KBM-7 (cell line): ENCODE results near the gene GPR176.

Experiments used
- DNase-seq: peaks from one replicate; pipeline ENCODE4 v3.0.0-alpha.2; 2015
- in situ Hi-C: fragments of 300-500 bp; cut with MboI; formaldehyde crosslinking; loops from 2 replicates; pipeline ENCODE4 v1.14.3; 2020; ENCODE audit warnings: low sequenced_read_pairs, low pct_unique_long_range_greater_than_20kb, mixed read lengths

The GPR176 gene

DNA sequence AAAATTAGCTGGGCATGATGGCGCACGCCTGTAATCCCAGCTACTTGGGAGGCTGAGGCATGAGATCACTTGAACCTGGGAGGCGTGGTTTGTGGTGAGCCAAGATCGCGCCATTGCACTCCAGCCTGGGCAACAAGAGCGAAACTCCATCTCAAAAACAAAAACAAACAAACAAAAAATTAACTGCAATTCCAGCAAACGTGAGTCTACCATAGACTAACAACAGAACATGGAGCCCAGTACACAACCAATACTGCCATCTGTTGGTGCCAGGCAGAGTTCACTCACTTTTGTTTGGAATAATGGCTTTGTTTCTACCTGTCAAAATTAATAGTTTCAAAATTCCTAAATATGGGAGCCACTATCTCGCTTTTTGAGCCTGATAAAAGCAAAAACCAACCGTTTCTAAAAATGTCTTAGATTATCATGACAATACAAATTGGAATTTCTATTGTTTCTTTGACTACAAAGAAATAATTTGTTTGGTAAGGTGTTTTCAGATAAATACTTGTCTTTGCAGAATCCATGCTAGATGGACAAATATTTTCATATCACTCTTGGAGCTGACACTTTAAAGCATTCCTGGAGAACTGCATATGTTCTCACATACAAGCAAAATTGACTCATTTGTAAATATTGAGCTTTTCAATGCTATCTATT, 45.0 kb downstream of the GPR176 start:
- in situ Hi-C loops = no loop called here
- peak; percentile 43 for DNase-seq

DNA sequence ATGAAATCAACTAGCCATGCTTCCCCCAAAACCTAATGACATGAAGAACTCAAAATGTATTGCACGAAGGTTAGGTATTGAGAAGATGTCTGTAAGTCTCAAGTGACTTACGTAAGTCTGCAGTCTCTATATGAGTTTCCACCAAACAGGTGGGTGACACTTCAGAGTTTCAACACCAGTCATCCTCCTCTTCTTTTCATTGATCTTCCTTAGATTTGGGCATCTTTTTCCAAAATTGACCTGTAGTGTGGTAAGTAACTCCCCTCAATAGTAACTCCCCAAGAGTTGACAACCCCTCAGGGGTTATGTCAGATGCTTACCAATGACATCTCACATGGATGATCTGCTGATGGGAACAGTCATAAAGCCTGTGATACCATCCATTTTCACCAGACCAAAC, 46.1 kb downstream of the GPR176 start:
- DNase-seq = no peak
- in situ Hi-C loops = no loop called here

DNA sequence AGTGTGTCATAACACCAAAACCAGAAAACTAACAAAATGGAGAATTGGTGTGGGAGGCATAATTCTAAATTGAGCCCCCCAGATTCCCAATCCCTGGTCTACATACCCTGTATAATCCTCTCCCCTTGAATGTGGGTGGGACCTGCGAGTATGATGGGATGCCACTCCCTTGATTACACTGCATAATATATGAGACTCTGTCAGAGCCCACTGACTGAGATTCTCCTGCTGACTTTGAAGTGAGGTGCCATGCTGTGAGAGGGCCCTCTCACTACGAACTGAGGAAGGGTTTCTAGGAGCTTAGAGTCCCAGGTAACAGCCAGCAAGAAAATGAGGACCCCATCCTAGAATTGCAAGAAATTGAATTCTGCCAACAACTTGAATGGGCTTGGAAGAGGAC, 49.5 kb downstream of the GPR176 start:
- in situ Hi-C loops = no loop called here
- no peak for DNase-seq

DNA sequence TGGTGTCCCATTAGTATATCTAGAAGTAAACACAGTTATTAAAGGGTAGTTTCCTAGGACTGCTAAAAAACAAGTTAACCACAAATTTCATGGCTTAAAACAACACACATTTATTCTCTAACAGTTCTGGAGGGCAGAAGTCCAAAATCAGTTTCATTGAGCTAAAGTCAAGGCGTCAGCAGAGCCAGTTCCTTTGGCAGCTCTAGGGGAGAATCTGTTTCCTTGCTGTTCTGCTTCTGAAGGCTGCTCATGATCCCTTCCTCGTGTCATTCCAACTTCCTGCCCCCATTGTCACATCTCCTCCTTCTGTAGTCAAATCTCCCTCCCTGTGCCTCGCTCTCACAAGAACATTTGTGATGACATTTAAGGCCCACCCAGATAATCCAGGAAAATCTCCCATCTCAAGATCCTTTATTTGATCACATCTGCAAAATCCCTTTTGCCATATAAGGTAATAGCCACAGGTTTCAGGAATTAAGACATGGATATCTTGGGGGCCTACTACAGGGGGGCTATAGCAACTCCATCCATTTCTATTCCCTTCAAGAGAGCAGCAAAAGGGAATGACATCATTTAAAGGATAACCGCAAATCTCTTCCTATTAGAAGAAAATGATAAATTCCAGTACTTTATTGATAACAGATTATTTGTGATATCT, 50.1 kb downstream of the GPR176 start:
- in situ Hi-C loops = no loop called here
- no peak for DNase-seq

DNA sequence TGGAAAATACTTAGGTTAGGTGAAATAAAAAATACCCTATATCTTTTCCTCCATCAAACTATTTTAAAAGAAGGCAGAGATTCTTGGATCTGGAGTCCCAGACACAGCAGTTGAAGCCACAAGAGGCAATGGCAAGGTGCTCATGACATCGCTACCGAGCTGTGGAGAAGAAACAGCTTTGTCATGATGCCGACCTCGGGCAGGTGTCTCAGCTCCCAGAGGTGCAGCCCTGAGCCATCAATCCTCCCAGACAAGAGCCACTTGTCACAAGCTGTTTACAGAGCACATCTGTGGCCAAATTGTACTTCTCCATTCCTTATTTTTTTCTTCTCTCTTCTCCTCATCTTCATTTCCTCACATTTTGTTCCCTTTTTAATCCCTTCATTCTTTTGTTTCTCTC, 50.8 kb downstream of the GPR176 start:
- DNase-seq = no peak
- in situ Hi-C loops = no loop called here

DNA sequence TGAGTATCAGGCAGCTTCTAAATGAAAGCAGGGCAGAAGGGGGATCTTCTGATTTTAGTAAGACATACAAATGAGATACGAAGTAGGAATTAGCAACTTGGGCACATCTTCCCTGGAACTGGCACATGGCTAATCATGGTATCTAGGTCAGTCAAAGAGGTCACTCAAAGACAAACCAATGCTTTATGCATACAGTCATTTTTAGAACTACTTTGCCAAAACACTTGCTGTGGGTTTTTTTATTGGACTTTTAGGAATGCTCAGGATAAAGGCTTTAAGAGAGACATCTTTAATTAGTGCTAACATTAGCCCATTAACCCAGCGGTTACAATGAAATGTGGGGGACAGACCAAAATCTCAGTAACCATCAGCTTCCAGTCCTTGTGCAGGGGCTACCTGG, 51.7 kb downstream of the GPR176 start:
- in situ Hi-C loops = no loop called here
- DNase-seq = no peak

DNA sequence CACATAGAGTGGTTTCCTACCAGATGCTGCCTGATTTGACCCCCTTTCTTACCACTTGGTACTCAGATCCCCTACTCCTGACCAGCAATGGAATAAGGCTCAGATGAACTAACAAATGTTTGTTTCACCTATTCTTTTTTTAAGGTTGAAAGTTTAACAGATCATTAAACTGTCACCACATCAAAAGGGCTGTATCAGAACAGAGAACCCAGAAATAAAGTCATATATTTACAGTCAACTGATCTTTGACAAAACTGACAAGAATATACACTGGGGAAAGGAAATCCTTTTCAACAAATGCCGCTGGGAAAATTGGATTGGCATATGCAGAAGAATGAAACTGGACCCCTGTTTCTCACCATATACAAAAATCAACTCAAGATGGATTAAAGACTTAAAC, 56.0 kb downstream of the GPR176 start:
- in situ Hi-C loops = no loop called here
- DNase-seq = no peak

DNA sequence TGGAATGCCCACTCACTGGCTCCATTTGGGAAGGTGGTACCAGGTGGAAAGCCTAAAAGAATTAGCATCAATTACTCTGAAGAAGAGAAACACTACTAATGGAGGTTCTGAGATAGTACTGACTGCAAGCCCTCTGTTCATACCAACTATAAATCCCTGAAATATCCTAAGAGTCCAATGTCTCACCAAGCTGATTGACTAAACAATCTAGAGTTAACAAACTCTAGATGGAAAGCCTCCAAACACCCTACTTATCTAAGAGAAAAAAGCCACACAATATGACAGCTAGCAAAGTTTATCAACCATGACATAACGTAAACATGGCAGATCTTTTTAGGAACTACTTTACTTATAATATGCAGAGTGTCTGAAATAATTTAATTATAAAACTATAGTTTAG, 59.2 kb downstream of the GPR176 start:
- no peak for DNase-seq
- in situ Hi-C loops = no loop called here

DNA sequence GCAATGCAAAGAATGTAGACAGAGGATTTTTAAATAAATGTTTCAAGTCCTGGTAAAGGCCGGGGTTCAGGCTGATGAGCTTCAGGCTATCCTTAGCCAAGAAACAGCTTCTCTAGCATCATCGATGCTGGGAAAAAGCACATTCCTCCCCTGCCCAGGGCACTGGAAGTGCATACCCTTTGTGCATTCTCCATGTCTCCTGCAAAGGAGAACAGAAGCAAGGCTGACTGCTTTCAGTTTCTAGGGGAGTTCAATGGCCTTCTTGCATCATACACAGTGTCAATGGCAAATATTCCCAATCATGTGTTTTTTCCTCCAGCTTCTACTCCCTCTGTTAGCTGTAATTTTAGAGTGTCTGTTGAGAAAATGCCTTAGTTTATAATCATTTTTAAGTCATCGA, 59.9 kb downstream of the GPR176 start:
- in situ Hi-C loops = no loop called here
- DNase-seq = no peak

DNA sequence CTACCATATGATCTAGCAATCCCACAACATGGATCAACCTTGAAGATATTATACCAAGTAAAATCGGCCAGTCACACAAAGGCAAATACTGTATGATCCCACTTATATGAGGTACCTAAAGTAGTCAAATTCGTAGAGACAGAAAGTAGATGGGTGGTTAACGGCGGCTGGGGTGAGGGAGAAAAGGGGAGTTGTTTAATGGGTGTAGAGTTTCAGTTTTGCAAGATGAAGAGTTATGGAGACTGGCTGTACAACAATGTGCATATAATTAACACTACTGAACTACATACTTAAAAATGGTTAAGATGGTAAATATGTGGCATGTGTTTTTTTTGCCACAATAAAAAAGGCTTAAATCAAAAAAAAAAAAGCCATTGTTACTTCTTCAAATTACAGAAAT, 60.4 kb downstream of the GPR176 start:
- in situ Hi-C loops = no loop called here

DNA sequence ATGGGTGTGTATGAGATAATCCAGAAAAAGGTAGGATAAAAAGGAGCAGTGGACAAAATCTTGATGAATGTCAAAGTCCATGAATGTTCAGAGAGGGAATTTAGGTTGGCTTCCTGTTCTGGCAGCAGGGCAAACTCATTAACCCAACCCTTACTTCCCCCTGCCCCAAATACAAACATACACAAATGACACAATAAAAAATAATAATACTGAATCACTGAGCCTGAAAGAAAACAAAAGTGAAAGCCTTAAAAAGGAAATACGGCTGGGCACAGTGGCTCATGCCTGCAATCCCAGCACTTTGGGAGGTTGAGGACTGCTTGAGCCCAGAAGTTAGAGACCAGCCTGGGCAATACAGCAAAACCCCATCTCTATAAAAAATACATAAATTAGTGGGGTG, 62.9 kb downstream of the GPR176 start:
- in situ Hi-C loops = no loop called here
- DNase-seq = no peak

More for the DNA sequence above, 60.4 kb downstream of the GPR176 start:
- DNase-seq = no peak

DNA sequence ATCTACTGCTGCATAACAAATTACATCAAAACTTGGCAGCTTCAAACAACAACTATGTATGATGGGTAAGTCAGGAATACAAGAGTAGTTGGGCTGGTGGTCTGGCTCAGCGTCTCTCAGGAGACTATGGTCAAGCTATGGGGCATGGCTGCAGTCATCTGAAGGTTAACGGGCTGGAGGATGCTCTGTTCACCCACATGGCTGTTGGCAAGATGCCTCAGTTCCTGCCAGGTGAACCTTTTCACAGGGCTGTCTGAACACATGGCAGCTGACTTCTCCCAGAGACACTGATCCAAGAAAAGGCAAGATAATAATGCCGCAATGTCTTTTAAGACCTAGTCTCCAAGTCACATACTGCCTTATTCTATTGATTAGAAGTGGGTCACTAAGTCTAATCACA, 63.7 kb downstream of the GPR176 start:
- DNase-seq = no peak
- in situ Hi-C loops = no loop called here

DNA sequence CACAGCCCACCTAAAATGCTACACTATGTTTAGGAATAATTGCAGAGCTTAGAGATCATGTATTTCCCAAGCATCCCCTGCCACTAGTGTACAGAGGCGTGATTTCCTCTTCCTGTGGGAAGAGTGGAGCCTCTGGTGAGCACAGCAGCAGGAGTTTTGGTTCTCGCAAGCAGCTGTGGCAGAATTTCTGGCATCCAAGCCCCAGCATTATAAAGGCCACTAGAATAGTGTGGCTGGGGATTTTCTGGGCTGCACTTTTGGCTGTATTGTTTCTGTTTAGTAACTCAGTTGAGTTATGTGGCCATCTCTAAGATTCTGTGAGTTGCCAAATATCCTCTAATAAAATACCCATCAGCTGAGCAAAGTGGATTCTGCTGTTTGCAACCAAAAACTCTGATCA, 64.7 kb downstream of the GPR176 start:
- no peak for DNase-seq
- in situ Hi-C loops = no loop called here

DNA sequence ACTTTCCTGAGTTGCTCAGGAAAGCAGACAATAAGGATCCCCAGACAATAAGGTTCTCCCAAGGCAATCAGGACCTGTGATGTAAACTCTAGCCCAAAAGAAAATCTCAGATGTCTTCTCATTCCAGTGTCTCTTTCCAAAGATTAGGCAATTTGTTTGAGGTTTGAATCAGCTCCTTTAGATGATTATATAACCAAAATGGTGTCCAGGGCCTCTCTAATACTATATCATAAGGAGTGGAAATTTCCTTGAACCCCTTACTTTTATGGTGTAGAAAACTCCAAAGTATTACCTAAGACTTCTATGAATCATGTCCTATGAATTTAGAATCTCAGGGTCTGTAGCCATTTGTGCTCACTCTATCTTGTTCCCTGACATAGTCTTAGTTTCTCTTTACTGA, 65.9 kb downstream of the GPR176 start:
- in situ Hi-C loops = no loop called here
- DNase-seq = no peak

DNA sequence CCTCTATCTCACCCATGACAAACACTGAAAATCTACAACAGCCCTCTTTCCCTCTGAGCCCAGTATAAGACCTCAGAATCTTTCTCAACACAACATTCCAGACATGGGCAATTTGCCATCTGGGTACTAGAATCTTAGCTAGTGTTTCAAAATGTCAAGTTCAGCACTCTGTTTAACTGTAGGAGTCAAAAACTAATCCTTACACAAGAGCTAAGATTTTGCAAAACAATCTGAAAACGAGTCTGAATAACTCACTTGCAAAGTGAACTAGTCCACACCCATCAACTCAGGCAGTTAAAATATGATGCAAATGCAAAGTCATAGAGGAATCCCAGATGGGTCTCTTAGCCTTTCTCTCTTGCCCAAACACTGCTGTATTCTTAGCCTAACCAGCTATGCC, 67.8 kb downstream of the GPR176 start:
- DNase-seq = no peak
- in situ Hi-C loops = no loop called here

DNA sequence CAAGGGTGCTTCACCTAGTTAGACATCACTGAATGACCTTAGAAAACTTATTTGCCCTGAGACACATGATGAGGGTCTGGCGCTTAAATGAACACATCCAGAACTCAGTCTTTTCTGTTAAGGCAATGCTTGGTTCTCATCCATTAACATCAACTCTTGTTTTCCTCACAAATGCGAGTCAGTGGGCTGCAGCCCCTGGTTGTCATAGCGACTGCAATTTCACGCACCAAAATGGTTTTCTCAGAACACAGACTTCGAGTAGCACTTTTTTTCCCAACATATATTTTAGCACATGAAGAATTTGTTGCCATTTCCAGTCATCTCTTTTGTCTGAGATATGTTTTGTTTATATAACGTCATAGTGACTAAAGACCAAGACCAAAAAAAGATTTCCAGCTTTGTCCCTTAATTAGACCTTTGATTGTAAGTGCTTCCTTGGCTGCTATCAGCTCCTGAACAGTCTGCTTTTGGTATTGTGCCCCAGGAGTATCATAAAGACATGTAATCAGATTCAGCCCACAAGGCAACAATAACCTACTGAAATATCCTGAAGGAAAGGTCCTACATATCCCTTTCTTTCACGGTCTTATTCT, 68.5 kb downstream of the GPR176 start:
- in situ Hi-C loops = no loop called here

DNA sequence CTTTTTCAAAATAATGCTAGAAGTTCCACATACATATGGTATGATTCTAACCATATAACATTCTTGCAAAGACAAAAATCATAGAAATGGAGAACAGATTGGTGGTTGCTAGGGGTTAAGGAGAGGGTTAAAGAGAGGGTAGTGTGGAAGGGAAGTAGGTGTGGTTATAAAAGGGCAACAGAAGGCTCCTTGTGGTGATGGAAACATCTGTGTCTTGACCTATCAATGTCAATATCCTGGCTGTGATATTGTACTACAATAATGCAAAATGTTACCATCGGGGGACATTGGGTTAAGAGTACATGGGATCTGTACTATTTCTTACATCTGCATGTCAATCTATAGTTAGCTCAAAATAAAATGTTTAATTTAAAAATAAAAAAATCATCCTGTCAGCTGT, 69.6 kb downstream of the GPR176 start:
- in situ Hi-C loops = no loop called here
- DNase-seq = no peak

More for the DNA sequence above, 68.5 kb downstream of the GPR176 start:
- DNase-seq = no peak

DNA sequence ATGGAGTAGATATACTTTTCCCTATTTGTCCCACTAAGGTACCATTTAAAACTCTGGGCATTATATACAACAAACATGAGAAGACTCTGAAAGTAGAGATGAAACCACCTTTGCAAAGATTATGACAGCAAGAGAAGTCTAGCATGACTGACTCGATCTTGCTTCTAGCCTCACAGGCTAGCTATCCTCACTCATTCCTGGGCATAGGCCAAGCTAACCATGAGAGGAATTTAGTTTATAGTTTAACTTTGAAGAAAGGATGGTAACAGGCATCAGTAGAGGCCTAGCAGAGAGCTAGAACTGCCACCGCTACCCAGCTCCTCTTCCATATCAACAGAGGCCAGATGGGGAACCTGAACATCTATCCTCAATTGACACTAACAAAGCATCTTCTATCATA, 74.0 kb downstream of the GPR176 start:
- no peak for DNase-seq
- in situ Hi-C loops = no loop called here

DNA sequence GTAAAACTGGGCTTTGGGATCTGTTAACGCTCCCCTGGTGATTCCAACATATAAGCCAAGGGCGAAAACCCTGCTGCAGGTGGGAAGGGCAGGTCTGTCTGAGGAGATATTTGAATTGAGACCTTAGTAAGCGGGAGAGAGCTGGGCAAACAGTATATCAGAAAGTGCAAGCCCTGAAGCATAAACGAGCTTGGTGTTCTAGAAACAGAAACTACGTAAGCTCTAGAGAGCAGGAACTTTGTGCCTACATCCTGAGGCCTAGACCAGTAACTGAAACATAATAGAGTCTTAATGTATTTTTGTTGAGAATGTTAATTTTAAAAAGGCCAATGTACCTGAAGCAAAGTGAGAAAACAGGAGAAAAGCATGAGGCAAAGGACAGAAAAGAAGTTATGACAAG, 74.5 kb downstream of the GPR176 start:
- DNase-seq = no peak
- in situ Hi-C loops = no loop called here

DNA sequence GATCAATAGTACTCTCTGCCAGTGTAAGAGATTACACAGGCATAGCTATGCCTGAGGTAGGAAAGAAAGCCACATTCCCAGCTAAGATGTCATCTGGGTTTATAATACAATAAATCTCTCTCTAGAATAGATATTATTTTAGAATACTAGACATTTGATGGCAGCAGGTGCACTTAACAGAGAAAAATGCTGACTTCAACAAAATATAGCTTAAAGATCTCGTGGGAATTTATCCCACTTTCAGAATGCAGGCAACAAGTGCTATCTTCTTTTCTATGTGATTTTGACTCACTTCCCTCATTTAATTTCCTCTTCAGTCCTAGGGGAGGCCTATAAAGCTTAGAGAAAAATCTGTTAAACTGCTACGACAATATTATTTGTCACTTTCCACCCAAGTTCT, 76.5 kb downstream of the GPR176 start:
- in situ Hi-C loops = no loop called here
- no peak for DNase-seq

DNA sequence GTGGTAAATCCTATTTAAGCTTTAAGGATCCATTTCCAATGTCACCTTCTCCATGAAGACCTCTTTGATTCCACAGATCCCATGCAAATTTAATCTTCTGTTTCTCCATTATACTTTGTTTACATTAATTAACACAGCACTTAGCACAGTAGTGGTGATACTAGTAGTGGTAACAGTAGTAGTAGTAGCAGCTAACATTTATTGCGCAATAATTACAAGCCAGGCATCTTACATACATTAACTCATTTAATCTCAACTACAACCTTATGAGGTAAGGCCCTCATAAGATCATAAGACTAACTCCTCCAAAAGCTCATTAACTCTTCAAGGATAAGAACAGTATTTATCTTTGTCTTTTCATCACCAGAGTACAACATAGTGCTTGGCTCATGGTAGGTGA, 82.6 kb downstream of the GPR176 start:
- in situ Hi-C loops = no loop called here
- no peak for DNase-seq
